Measurements from ENCODE around the gene ATP13A3. TPM values are rescaled to one million over a fixed set of nuclear protein-coding genes. Genes with fewer than 3 reads are reported as not detected.

Gene ATP13A3
- total RNA-seq, 4 donors from 2014 or later = 23.6 to 129 (median 69.8) TPM

DNA sequence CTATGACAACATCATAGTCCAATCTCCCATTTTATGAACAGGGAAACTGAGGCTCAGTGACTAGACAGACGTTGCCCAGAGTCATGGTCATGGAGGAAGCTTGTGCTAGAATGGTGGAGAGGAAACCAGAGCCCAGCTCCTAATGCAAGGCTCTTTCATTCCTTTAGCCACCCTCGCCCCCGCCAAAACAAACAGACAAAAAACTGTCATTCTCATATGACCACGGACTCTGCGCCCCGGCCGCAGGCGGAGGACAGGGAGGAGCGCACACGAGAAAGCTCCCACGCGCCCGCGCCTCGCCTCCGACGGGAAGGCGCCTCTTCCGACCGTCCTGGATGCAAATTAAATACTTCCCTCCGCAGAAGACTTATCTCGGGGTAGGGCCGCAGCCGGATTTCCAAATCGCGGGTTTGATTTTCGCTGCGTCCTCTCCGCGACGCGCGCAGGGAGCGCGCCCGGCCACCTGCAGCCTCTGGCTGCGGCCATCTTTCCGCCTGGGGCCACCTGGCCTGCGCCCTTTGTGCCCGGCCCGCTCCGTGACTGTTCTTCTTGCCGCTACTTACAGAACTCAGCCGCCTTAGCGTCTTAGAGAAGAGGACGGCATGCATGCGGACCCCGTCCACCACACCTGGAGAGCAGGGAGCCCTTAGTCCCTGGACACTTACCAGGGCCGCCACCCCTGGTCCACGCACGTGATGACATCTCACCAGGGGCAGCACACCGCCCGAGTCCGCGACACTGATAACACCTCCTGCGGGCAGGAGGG is 670 bp upstream of the ATP13A3 start:
- 0 to 23% methylated on average over 1 to 51 of the region's 56 CpGs for WGBS, 2 donors (ENCODE audit: low coverage in 1 of 2)
- intact Hi-C loops (cut with DNase I; ENCODE audit: low total_unique reads) = loop anchor here (5.0 kb wide), 1 partner anchor 95 kb away; no protein-coding TSS in a partner anchor
- DNase-seq = peak; percentile 43
- peak overlapping the region; percentile 85 to 96 (median 90) for H3K27ac ChIP-seq
- in situ Hi-C loops (cut with MboI; ENCODE audit: low pct_ligation_motif_present in 1 of 4, low pct_unique_long_range_greater_than_20kb in 1 of 4, low sequenced_read_pairs in 3 of 4) = loop anchor here in 1 of 4 donors (10.0 kb wide), 1 partner anchor 97 kb away; no protein-coding TSS in a partner anchor
- H3K27me3 ChIP-seq = no peaks in the 10 kb centered on the region
- no peaks in the 10 kb centered on the region for H3K9me3 ChIP-seq
- TF ChIP-seq POLR2A (IDR thresholded peaks at IDR 0.05) = no peak
- no peak for TF ChIP-seq CTCF (IDR thresholded peaks at IDR 0.05)
- TF ChIP-seq EP300 (IDR thresholded peaks at IDR 0.05; ENCODE audit: low read depth) = no peak
- TF ChIP-seq POLR2AphosphoS5 (IDR thresholded peaks at IDR 0.05) = no peak
- H3K36me3 ChIP-seq = no peaks in the 10 kb centered on the region
- H3K4me3 ChIP-seq = peak overlapping the region; percentile 38 to 72 (median 66)
- H3K4me1 ChIP-seq = peaks cover 11 to 26% (median 23%) of the 10 kb centered on the region in 4 donors

GRCh38 chr3:194485881-194486539 is 792 bp downstream of the ATP13A3 start:
- peak overlapping the region; percentile 47 to 72 (median 66) for H3K4me3 ChIP-seq
- H3K4me1 ChIP-seq = peaks cover 11 to 39% (median 31%) of the 10 kb centered on the region in 4 donors
- H3K36me3 ChIP-seq = no peaks in the 10 kb centered on the region
- H3K27me3 ChIP-seq = no peaks in the 10 kb centered on the region
- peak overlapping the region; percentile 85 to 96 (median 90) for H3K27ac ChIP-seq
- no peaks in the 10 kb centered on the region for H3K9me3 ChIP-seq
- DNase-seq = peak; percentile 50
- WGBS, 2 donors (ENCODE audit: low coverage in 1 of 2) = 0 to 1% methylated on average over 3 to 35 of the region's 42 CpGs
- TF ChIP-seq EP300 (IDR thresholded peaks at IDR 0.05; ENCODE audit: low read depth) = no peak
- peak; percentile 44 for TF ChIP-seq POLR2A (IDR thresholded peaks at IDR 0.05)
- peak in 3 of 5 experiments; percentile 16 to 41 (median 17) for TF ChIP-seq CTCF (IDR thresholded peaks at IDR 0.05)
- no peak for TF ChIP-seq POLR2AphosphoS5 (IDR thresholded peaks at IDR 0.05)
- in situ Hi-C loops (cut with MboI; ENCODE audit: low pct_ligation_motif_present in 1 of 4, low pct_unique_long_range_greater_than_20kb in 1 of 4, low sequenced_read_pairs in 3 of 4) = loop anchor here in 1 of 4 donors (10.0 kb wide), 1 partner anchor 99 kb away; no protein-coding TSS in a partner anchor
- intact Hi-C loops (cut with DNase I; ENCODE audit: low total_unique reads) = loop anchor here (5.0 kb wide), 1 partner anchor 96 kb away; no protein-coding TSS in a partner anchor

GRCh38 chr3:194485468-194485880 is 1.3 kb downstream of the ATP13A3 start:
- no peaks in the 10 kb centered on the region for H3K9me3 ChIP-seq
- H3K36me3 ChIP-seq = no peaks in the 10 kb centered on the region
- in situ Hi-C loops (cut with MboI; ENCODE audit: low pct_ligation_motif_present in 1 of 4, low pct_unique_long_range_greater_than_20kb in 1 of 4, low sequenced_read_pairs in 3 of 4) (loop anchor here in 1 of 4 donors (10.0 kb wide), 1 partner anchor 99 kb away; no protein-coding TSS in a partner anchor), intact Hi-C loops (cut with DNase I; ENCODE audit: low total_unique reads) (loop anchor here (5.0 kb wide), 1 partner anchor 97 kb away; no protein-coding TSS in a partner anchor)
- no peaks in the 10 kb centered on the region for H3K27me3 ChIP-seq
- H3K4me1 ChIP-seq = peaks cover 11 to 44% (median 31%) of the 10 kb centered on the region in 4 donors
- WGBS, 2 donors (ENCODE audit: low coverage in 1 of 2) = 7 to 8% methylated on average over 6 of the region's 6 CpGs
- DNase-seq = no peak
- H3K4me3 ChIP-seq = peak overlapping the region; percentile 47 to 72 (median 66)
- H3K27ac ChIP-seq = peak overlapping the region; percentile 85 to 96 (median 90)
- TF ChIP-seq POLR2A (IDR thresholded peaks at IDR 0.05) = no peak
- TF ChIP-seq POLR2AphosphoS5 (IDR thresholded peaks at IDR 0.05) = no peak
- TF ChIP-seq CTCF (IDR thresholded peaks at IDR 0.05) = no peak
- TF ChIP-seq EP300 (IDR thresholded peaks at IDR 0.05; ENCODE audit: low read depth) = no peak

GRCh38 chr3:194484614-194485013 is 2.2 kb downstream of the ATP13A3 start:
- Histone ChIP-seq H3K27me3 (no peaks in the 10 kb centered on the region), H3K9me3 (no peaks in the 10 kb centered on the region), H3K4me3 (peak overlapping the region in 1 of 4 donors; percentile 68), H3K27ac (peak overlapping the region in 2 of 4 donors; percentile 88 to 96), H3K4me1 (peaks cover 11 to 46% (median 31%) of the 10 kb centered on the region in 4 donors), H3K36me3 (no peaks in the 10 kb centered on the region)
- no peak for DNase-seq
- 88 to 96% methylated on average over 11 to 12 of the region's 12 CpGs for WGBS, 2 donors (ENCODE audit: low coverage in 1 of 2)
- intact Hi-C loops (cut with DNase I; ENCODE audit: low total_unique reads) = loop anchor here (5.0 kb wide), 1 partner anchor 98 kb away; no protein-coding TSS in a partner anchor
- in situ Hi-C loops (cut with MboI; ENCODE audit: low pct_ligation_motif_present in 1 of 4, low pct_unique_long_range_greater_than_20kb in 1 of 4, low sequenced_read_pairs in 3 of 4) = loop anchor here in 2 of 4 donors (5.0 to 10.0 kb wide), 2 partner anchors 88 to 100 kb away; no protein-coding TSS in a partner anchor
- TF ChIP-seq EP300 (IDR thresholded peaks at IDR 0.05; ENCODE audit: low read depth) = no peak
- TF ChIP-seq POLR2A (IDR thresholded peaks at IDR 0.05) = no peak
- no peak for TF ChIP-seq POLR2AphosphoS5 (IDR thresholded peaks at IDR 0.05)
- no peak for TF ChIP-seq CTCF (IDR thresholded peaks at IDR 0.05)

All from transverse colon (tissue), 4 donors.